ENCODE results near the gene DNAL1. TPM values are rescaled to one million over a fixed set of nuclear protein-coding genes. Genes with fewer than 3 reads are reported as not detected.

DNAL1 gene
- total and polyA plus RNA-seq, 9 of the 15 experiments (the other 6 are each of a cell fraction or from before 2014, with no cell fraction given) = 1.6 to 11.7 (median 4.8) TPM

DNA sequence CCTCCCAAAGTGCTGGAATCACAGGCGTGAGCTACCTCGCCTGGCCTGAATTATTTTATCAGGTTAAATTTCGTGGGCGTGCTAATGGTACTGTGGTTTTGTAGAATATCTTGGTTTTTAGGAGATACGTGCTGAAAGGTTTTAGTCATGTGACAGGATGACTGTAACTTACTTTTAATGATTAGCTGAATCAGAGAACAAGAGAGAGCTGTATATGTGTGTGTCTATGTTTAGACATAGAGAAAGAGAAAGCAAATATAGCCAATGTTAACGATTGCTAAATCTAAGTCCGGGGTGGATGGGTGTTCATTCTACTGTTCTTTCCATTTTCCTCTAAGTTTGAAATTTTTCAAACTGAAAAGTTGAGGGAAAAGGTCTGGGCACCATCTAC lies 78.6 kb downstream of the DNAL1 start (continued):
- TF ChIP-seq L3MBTL2 (IDR thresholded peaks at IDR 0.05) = no peak

DNA sequence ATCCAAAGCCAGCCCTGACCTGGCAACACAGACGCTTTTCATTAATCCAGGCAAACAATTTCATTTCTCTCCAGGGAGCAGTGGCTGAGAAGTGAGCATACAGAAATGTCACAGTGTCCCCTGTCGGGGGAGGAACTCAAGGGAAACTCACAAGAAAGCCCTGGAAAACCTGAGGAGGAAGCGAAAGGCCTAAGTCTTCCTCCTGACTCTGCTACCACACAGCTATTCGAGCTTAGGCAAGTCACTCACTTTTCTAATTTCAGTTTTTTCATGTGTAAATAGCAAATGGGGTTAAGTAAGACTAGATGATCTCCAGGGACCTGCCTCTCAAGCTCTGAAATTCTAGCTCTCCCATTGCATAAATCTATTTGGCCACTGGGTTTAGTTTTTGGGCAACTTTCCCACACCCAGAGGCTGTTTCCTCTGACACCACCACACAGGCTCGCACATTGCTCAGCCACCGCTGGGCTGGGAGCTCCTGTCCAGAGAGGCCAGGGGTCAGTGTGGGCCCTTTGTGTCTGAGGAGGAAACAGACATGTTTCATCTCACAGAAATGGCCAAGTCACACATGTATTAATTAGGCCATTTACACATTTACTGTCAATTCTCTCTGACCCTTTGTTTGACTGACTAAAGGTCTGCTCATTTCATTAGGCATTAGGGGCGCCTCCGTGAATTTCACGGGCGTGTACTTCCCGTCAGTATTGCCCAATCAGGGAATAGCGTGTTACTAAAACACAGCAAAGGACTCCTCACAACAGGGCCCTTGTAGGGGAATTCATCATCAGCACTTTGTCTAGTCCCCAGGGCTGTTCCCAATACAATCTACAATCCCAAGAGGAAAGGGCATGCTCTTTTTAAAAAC lies 79.2 kb downstream of the DNAL1 start:
- FAIRE-seq (peak; percentile 19), ATAC-seq (no peak), DNase-seq (ENCODE audit: extremely low read depth in 1 of 4, low spot score in 3 of 4) (peak in 1 of 4 experiments; percentile 26)
- H3K4me1 ChIP-seq (replicated peaks in 1 of 2; ENCODE audit: control insufficient read depth in 2 of 2, insufficient read depth in 2 of 2, low read length in 2 of 2) = peaks cover 36 to 39% of the 10 kb centered on the region in 2 experiments
- intact Hi-C loops (cut with micrococcal nuclease) (no loop called here), in situ Hi-C loops (cut with MboI) (no loop called here)
- no peaks in the 10 kb centered on the region for H3K27me3 ChIP-seq (ENCODE audit: control insufficient read depth in 2 of 2, insufficient read depth in 2 of 2, low read length in 2 of 2)
- H2AFZ ChIP-seq (ENCODE audit: low read depth, low read length) = no peak overlapping the region
- no peaks in the 10 kb centered on the region for H4K20me1 ChIP-seq (replicated peaks; ENCODE audit: control insufficient read depth, insufficient read depth, low read length)
- no TSS peak for BruUV-seq (replicated peaks)
- no peak overlapping the region; the same call in 2 of the 3 replicates for H3K27ac ChIP-seq (ENCODE audit: extremely low read depth, low read depth, low read length)
- peaks cover 97% of the 10 kb centered on the region for H3K36me3 ChIP-seq (ENCODE audit: control insufficient read depth, insufficient read depth, low read length)
- H3K9me3 ChIP-seq (replicated peaks; ENCODE audit: control insufficient read depth, insufficient read depth, low read depth, low read length) = no peaks in the 10 kb centered on the region
- ChIA-PET POLR2A (interaction anchor here (0.6 to 1.0 kb wide), 3 partner anchors 20 to 420 kb away, joined by 3 read pairs; no protein-coding TSS in a partner anchor), CTCF (ENCODE audit: low intra/inter-chr PET ratio) (no interaction called here)
- H3K79me2 ChIP-seq (ENCODE audit: control insufficient read depth, insufficient read depth, low read length) = peaks cover 33% of the 10 kb centered on the region
- peaks cover 2% of the 10 kb centered on the region for H3K9me1 ChIP-seq (ENCODE audit: control insufficient read depth, insufficient read depth, low read length)
- 83% methylated on average over 10 of the region's 12 CpGs for WGBS (ENCODE audit: insufficient coverage, low coverage, missing lambda C conversion rate)
- 0 out of 4 replicates have a peak overlapping the region, but pooled peaks of 1 of the 2 experiments have one; percentile 5 for H3K9ac ChIP-seq (ENCODE audit: insufficient read depth in 1 of 2, low read depth in 2 of 2, low read length in 2 of 2)
- no peak for TF ChIP-seq SMARCC2 (IDR thresholded peaks at IDR 0.05; ENCODE audit: low read depth)
- TF ChIP-seq, protein P1, sequence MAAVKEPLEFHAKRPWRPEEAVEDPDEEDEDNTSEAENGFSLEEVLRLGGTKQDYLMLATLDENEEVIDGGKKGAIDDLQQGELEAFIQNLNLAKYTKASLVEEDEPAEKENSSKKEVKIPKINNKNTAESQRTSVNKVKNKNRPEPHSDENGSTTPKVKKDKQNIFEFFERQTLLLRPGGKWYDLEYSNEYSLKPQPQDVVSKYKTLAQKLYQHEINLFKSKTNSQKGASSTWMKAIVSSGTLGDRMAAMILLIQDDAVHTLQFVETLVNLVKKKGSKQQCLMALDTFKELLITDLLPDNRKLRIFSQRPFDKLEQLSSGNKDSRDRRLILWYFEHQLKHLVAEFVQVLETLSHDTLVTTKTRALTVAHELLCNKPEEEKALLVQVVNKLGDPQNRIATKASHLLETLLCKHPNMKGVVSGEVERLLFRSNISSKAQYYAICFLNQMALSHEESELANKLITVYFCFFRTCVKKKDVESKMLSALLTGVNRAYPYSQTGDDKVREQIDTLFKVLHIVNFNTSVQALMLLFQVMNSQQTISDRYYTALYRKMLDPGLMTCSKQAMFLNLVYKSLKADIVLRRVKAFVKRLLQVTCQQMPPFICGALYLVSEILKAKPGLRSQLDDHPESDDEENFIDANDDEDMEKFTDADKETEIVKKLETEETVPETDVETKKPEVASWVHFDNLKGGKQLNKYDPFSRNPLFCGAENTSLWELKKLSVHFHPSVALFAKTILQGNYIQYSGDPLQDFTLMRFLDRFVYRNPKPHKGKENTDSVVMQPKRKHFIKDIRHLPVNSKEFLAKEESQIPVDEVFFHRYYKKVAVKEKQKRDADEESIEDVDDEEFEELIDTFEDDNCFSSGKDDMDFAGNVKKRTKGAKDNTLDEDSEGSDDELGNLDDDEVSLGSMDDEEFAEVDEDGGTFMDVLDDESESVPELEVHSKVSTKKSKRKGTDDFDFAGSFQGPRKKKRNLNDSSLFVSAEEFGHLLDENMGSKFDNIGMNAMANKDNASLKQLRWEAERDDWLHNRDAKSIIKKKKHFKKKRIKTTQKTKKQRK (IDR thresholded peaks at IDR 0.05; ENCODE audit: borderline replicate concordance, low read depth, low read length) = no peak
- TF ChIP-seq NCOA6 (IDR thresholded peaks at IDR 0.05) = no peak
- TF ChIP-seq CEBPG (CRISPR knock-in tag; IDR thresholded peaks at IDR 0.05) = no peak
- 0 out of 4 replicates have a peak, but pooled peaks of 1 of the 2 experiments have one; percentile 12 for TF ChIP-seq CEBPG (tag; conservative IDR thresholded peaks at IDR 0.05 in 1 of 2, IDR thresholded peaks at IDR 0.05 in 1 of 2)
- H3K4me2 ChIP-seq (ENCODE audit: insufficient read depth, low read length) = no peak overlapping the region
- no peak overlapping the region for H3K4me3 ChIP-seq

Measured in K562 (cell line).